KOPT-K1 (cell line): ENCODE measurements around the gene DTYMK.
A peak's percentile ranks its signal among the peaks of the same experiment; 100 is the strongest.

Experiments
- H3K27ac ChIP-seq: fragments of 200-600 bp; sonication (generic); 2 replicates; pipeline ENCODE4 v1.5.1; 2016; ENCODE audit warnings: antibody characterized with exemption, mild to moderate bottlenecking, low read depth, low read length; ENCODE audit not compliant: poor library complexity, severe bottlenecking
- H3K36me3 ChIP-seq: fragments of 200-600 bp; sonication (generic); 2 replicates; pipeline ENCODE4 v1.5.1; 2017; ENCODE audit warnings: antibody characterized with exemption, mild to moderate bottlenecking, low read length, moderate library complexity; ENCODE audit not compliant: insufficient read depth
- H3K9me3 ChIP-seq: fragments of 200-600 bp; sonication (generic); 2 replicates; pipeline ENCODE4 v1.5.1; 2017; ENCODE audit warnings: antibody characterized with exemption, low read length, mild to moderate bottlenecking; ENCODE audit not compliant: insufficient read depth, poor library complexity, severe bottlenecking

Gene DTYMK

DNA sequence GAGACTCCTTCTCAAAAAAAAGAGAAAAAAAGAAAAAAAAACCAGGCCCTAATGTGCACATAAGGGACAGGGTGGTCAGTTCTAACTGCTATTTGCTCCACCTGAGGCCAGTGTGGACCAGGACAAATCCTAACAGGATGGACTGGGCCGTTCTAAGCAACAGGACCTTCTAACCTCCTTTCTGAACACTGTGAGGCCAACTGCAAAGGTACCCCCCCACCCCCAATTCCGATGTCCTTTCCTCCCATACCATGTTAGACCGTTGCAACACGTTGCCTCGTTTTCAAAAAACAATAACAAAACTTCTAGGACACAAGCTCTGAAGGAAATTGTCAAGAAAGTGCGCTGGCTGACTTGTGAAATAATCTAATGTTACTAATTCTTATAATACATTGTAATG is 50.9 kb downstream of the DTYMK start:
- peak overlapping the region; percentile 94 for H3K27ac ChIP-seq
- peaks cover 12% of the 10 kb centered on the region for H3K9me3 ChIP-seq
- peaks cover 57% of the 10 kb centered on the region for H3K36me3 ChIP-seq

DNA sequence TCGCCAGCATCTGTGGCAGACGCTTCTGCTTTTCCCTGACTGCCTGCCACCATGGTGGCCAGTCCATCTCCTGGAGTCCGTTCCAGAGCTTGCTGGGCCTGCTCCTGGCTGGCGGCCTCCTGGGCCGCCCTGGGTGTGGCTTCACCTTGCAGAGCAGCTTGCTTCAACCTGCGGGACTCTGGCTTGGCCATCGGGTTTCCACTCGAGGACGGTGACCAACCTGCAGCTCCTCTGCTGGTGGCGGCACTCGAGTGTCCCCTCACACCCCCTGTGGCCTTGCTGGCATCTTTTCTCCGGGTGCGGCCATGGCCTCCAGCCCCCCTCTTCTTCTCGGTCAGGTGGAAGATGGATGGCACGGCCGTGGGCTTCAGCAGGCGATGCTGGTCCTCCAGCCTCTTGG is 53.1 kb downstream of the DTYMK start:
- Histone ChIP-seq H3K27ac (no peak overlapping the region), H3K9me3 (no peaks in the 10 kb centered on the region)

DNA sequence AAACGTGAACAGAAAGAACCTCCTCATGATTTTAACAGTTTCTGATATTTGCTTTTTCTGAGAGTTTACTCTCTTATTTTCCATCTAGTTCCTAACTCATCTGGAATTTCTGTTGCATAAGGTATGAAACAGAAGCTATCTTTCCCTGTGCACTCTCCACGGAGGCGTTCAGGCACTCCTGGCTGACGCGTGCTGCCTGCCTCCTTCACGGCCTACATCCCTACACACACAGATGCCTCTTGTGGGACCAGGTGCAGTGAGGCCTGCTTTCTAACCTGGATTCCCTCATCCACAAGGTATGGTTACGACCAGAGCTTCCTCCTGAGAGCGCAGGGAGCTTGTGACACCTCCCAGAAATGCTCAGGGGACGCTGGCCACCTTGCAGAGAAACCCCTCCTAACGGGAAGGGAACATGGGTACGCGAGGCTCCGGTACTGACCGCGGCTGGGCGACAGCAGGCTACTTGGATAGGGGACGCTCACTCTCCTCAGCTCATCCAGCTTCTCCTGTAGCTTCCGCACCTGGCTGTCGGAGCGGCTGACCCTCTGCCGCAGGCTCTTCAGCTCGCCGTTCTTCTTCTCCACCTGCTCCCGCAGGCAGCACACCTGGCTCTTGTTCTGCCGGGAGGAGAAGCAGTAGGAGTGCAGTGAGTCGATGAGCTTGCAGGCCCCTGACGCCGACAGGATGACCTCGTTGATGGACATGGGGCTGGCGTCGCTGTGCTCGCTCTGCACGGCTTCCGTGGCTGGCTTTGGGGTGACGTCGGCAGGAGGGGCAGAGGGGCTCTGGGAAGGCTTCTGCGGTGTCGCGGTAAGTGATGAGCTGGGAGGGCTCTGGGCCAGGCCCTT is 53.9 kb downstream of the DTYMK start:
- H3K27ac ChIP-seq, result no peak overlapping the region
- H3K36me3 ChIP-seq, result peaks cover 63% of the 10 kb centered on the region
- H3K9me3 ChIP-seq, result no peaks in the 10 kb centered on the region

More for the DNA sequence above, 53.1 kb downstream of the DTYMK start:
- H3K36me3 ChIP-seq, result peaks cover 54% of the 10 kb centered on the region

- Histone ChIP-seq H3K36me3 (peaks cover 72% of the 10 kb centered on the region), H3K27ac (no peak overlapping the region)
Measured at GRCh38 chr2:241629762-241630435, 56.7 kb downstream of the DTYMK start.

GRCh38 chr2:241627675-241628074 is 58.9 kb downstream of the DTYMK start:
- no peak overlapping the region for H3K27ac ChIP-seq
- H3K36me3 ChIP-seq, result peaks cover 63% of the 10 kb centered on the region

More at GRCh38 chr2:241629762-241630435, 56.7 kb downstream of the DTYMK start:
- no peaks in the 10 kb centered on the region for H3K9me3 ChIP-seq

More at GRCh38 chr2:241627675-241628074, 58.9 kb downstream of the DTYMK start:
- H3K9me3 ChIP-seq, result no peaks in the 10 kb centered on the region
